ENCODE data around the gene LRP1B.

LRP1B gene

GRCh38 chr2:141692829-141693228 is 438.0 kb downstream of the LRP1B start:
- no peak for DNase-seq (ENCODE audit: low read depth)

- DNase-seq (ENCODE audit: low read depth): no peak
Observed at GRCh38 chr2:141676139-141676538, 454.7 kb downstream of the LRP1B start.

DNA sequence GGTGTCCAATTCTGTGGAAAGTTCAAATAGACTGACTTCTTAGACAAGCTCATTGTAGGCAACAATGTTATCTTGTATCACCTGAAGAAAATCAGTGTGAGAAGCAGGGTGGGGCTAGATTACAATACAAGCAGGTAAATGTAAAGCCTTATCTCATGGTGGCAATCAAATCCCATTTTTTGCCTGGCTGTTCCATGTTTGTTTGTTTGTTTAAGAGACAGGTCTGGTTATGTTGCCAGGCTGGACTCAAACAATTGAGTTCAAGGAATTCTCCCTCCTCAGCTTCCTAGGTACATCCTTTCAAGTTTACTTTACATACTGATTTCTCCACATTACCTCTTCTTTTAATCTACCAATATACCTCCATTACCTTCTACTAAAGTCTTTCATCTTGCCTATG is 464.6 kb downstream of the LRP1B start:
- DNase-seq (ENCODE audit: low read depth): no peak

DNA sequence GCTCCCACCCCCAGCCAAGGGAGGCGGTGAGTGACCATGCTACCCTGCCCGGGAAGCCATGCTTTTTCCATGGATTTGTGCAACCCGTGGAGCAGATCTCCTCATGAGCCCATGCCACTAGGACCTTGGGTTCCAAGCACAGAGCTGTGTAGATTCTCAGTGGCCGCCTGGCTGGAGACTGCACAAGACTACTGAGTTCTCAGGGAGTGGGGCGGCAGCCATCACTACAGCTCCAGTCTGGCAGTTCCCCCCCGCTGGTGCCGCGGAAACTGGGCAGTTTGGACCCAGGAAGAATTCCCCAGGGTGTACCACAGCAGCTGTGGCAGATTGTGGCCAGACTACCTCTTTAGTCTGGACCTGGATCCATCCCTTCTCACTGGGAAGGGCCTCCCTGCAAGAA is 470.6 kb downstream of the LRP1B start:
- no peak for DNase-seq (ENCODE audit: low read depth)

DNA sequence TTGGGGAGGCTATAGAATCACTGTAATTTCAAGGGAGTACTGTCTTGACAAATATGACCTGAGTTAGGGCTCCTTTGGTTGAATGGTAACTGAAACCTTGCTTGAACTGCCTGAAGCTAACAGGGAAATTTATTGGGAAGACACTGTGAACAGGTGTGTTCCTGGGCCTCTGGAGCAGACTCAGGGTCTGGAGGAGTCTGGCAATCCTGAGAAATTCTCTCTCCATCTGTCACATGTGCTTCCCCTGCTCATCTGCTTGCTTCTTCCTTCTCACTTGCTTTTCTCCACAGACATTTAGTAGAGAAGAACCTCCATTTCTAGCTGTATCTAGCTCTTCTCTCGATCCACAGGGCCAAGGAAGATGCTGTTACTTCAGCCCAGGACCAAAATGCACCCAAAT is 476.5 kb downstream of the LRP1B start:
- DNase-seq (ENCODE audit: low read depth): no peak

DNA sequence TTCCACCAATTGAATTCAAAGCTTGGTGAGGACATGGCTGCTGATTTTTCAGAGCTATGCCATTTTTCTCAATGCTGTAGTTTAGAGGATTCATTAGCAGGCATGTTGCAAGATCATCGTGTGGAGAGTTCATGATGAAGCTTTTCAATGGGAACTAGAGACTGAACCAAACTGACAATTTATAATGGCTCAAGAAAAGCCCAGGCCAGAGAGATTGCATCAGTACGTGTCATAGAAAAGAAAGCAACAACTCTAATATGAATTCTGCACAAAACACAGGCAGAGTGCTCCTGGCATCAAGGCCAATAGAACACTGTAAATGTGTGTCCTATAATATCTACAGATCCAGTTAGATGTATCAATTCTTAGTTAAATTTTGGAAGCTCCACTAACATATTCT is 477.6 kb downstream of the LRP1B start:
- no peak for DNase-seq (ENCODE audit: low read depth)

- DNase-seq (ENCODE audit: low read depth): no peak
Observed at GRCh38 chr2:141652308-141652707, 478.5 kb downstream of the LRP1B start.

DNA sequence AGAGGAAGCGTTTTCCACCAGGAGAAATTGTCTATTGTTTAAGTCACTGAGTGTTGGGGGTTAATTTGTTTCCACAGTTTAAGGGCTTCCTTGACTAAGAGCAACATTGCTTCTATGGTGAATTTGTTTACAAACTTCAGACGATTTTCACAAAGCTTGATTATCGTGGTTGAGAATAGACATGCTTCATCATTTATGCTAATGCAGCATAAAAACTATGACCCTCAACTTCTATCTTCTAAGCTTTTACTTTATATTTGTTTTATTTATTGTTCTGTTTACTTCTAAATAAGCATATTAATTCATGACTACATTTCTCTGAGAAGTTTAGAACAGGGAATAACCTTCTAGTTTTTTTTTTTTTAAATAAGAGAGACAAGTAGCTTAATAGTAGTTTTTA is 483.5 kb downstream of the LRP1B start:
- no peak for DNase-seq (ENCODE audit: low read depth)

- no peak for DNase-seq (ENCODE audit: low read depth)
Observed at GRCh38 chr2:141641462-141641861, 489.4 kb downstream of the LRP1B start.

DNA sequence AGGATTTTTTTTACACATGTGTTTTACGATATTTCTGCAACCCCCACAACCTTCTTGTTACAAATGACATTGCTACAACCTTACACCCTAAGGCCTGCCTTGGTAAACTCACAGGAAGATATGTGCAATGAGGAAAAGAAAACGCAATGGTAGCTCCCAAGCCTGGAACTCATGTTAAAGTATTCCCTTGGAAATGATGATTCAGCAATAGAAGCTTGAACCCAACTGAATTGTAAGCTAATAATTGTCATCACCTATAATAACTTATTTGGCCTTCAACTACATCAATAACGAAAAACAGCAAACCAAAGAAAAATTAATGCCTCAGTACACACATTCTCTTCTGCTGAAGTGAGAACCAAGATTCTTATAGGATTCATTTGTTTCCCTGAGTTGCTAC is 491.0 kb downstream of the LRP1B start:
- no peak for DNase-seq (ENCODE audit: low read depth)

GRCh38 chr2:141633132-141633531 is 497.7 kb downstream of the LRP1B start:
- DNase-seq (ENCODE audit: low read depth): no peak

GRCh38 chr2:141630407-141630930 is 500.3 kb downstream of the LRP1B start:
- DNase-seq (ENCODE audit: low read depth): no peak

GRCh38 chr2:141620372-141620771 is 510.4 kb downstream of the LRP1B start:
- DNase-seq (ENCODE audit: low read depth): no peak

- no peak for DNase-seq (ENCODE audit: low read depth)
Observed at GRCh38 chr2:141618457-141618856, 512.4 kb downstream of the LRP1B start.

GRCh38 chr2:141611981-141612380 is 518.8 kb downstream of the LRP1B start:
- no peak for DNase-seq (ENCODE audit: low read depth)

DNA sequence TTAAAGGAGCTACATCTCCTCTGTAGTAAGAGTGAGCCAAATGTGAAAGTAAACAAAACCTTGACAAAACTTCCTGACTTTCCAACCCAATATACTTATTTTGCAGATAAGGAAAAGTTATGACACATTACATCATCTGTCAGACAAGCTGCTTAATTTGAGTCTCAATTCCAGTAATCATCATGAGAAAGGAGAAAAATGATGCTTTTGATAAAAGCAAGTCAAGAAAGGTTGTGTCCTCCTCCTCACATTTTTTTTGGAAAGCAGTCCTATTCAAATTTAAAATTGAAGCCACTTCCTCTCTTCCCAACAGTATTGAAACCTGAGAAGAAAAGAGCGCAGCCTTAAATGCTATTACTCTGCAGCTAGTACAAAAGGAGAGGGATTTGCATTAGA is 519.6 kb downstream of the LRP1B start:
- DNase-seq (ENCODE audit: low read depth): no peak

DNA sequence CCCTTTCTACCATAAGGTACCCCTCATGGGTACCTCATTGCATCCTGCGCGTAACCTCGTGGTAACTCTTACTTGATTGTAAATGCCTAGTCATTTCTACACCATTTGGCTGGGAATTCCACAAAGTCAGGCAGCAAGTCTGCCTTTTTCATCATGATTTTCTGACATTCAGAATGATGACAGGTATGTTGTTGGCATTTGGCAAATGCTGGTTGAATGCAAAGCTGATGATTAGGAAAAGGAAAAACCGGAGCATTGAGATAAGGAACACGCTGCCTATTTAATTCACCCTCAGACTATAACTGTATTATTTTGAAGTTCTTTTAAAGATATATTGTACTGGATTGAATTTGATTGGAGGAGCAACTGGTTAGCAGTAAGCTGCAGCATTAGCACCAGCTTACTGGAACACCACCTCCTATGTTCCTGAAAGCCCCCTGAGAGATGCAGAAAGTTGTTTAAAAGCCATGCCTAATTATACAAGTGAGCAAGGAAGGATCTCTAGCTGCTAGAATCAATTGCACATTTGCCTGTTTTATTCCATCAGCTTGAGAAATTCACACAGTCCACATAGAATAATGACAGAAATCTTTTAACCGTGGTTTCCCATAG is 520.1 kb downstream of the LRP1B start:
- DNase-seq (ENCODE audit: low read depth): no peak

- DNase-seq (ENCODE audit: low read depth): no peak
Observed at GRCh38 chr2:141605163-141605562, 525.7 kb downstream of the LRP1B start.

DNA sequence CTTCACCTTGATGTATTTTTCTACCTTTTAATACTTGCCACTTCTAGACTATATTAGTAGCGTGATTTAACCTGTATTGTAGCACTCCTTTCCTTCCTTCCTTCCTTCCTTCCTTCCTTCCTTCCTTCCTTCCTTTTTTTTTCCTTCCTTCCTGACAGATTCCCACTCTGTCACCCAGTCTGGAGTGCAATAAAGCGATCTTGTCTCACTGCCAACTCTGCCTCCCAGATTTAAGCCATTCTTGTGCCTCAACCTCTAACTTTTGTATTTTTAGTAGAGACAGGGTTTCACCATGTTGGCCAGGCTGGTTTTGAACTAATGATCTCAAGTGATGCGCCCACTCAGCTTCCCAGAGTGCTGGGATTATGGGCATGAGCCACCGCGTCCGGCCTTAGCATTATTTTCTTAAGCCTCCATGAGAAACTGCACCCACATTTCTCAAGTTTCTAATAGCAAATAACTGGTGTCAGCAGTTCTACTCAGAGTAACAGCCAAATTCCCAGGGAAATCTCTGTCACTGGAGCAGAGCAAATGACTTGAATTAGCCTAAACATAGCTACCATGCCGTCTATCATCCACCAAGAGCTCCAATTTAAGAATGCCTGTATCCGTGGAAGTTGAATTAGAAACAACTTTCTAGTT is 529.2 kb downstream of the LRP1B start:
- no peak for DNase-seq (ENCODE audit: low read depth)

DNA sequence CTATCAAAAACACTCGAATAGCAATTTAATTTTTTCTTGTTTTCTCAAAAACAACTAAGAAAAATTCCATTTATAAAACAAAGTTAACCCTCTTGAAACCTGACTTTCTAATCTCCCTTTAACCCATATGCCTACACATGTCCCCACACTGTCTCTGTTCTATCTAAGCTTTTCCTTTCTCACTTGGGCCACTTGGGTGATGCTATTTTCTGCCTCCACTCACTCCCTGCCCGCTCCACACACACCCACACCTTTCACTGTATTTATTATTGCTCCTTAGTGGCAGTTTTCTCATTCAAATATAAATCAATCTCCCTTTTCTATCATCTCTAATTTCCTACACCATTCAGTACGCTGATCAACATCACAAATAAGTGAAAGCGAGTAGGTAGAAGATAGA is 531.1 kb downstream of the LRP1B start:
- no peak for DNase-seq (ENCODE audit: low read depth)

GRCh38 chr2:141598982-141599381 is 531.8 kb downstream of the LRP1B start:
- DNase-seq (ENCODE audit: low read depth): no peak

DNA sequence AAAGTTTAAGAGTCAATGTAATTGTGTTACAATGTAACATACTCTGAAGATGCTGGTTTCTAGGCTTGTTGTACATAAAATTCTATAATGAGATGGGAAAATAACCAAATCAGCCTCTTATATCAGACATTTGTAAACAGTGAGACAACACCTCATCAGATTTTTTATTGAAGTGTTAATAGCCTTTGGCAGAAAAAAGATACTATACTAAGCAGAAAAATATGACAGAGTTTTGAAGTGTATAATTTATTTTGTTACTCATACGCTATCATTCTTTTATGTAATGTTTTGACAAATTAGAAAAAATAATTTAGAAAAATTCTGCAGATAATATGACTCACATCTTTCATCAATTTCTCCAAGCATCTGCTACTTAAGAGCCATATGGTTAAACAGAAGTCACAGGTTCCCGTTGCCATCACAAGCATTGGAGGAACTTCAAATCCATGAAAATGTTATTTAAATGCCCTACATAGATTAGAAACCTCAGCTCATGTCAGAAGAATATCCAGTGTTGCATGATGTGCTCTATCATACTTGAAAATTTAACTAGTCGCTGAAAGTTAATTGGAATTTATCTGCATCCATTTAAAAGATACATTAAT is 535.4 kb downstream of the LRP1B start:
- no peak for DNase-seq (ENCODE audit: low read depth)

GRCh38 chr2:141591787-141592186 is 539.0 kb downstream of the LRP1B start:
- no peak for DNase-seq (ENCODE audit: low read depth)

- DNase-seq (ENCODE audit: low read depth): no peak
Observed at GRCh38 chr2:141590620-141591019, 540.2 kb downstream of the LRP1B start.
